ENCODE results near the gene FKBP14.

DNA sequence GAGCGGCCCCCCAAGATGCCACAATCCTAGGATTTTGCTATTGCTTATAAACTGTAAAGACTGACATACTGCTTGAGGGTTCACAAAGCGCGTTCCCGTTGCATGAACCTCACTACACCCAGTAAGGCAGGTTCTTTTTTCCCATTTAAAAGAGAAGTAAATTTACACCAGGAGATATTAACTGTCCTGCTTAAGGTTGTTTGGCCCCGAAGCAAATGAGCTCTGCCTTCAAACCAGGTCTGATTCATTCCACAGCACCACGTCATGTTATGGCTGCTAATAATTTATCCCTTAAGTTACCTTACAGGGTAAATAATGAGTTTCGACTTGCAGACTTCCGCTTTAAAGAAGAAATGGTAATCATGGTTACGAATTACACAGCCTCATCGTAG is 559 bp upstream of the FKBP14 start:
- TF ChIP-seq, protein P1, sequence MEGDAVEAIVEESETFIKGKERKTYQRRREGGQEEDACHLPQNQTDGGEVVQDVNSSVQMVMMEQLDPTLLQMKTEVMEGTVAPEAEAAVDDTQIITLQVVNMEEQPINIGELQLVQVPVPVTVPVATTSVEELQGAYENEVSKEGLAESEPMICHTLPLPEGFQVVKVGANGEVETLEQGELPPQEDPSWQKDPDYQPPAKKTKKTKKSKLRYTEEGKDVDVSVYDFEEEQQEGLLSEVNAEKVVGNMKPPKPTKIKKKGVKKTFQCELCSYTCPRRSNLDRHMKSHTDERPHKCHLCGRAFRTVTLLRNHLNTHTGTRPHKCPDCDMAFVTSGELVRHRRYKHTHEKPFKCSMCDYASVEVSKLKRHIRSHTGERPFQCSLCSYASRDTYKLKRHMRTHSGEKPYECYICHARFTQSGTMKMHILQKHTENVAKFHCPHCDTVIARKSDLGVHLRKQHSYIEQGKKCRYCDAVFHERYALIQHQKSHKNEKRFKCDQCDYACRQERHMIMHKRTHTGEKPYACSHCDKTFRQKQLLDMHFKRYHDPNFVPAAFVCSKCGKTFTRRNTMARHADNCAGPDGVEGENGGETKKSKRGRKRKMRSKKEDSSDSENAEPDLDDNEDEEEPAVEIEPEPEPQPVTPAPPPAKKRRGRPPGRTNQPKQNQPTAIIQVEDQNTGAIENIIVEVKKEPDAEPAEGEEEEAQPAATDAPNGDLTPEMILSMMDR (conservative IDR thresholded peaks at IDR 0.05) = no peak
- TF ChIP-seq EZH2 (IDR thresholded peaks at IDR 0.05; ENCODE audit: low read depth) = no peak
